OCI-LY1 (cell line): Measurements from ENCODE around the gene PTPRA.

Experiments used
- H2AFZ ChIP-seq: fragments of 200-600 bp; sonication (generic), shearing (Covaris generic); 2 replicates; pipeline ENCODE4 v1.6.0; 2014; ENCODE audit warnings: antibody characterized with exemption, mild to moderate bottlenecking, low read length
- H3F3A ChIP-seq: fragments of 200-600 bp; sonication (generic), shearing (Covaris generic); 2 replicates; pipeline ENCODE4 v1.6.0; 2014; ENCODE audit warnings: mild to moderate bottlenecking, antibody characterized with exemption, low read length, moderate library complexity; ENCODE audit not compliant: insufficient read depth
- H3K27ac ChIP-seq: fragments of 200-600 bp; sonication (generic); 2 replicates; pipeline ENCODE4 v1.5.1; 2014; ENCODE audit warnings: low read length, mixed run types, mild to moderate bottlenecking, low read depth; ENCODE audit not compliant: poor library complexity, severe bottlenecking
- H3K27me3 ChIP-seq: fragments of 200-600 bp; sonication (generic); 2 replicates; pipeline ENCODE4 v1.6.0; 2014; ENCODE audit warnings: antibody characterized with exemption, mild to moderate bottlenecking, low read length, moderate library complexity; ENCODE audit not compliant: insufficient read depth
- H3K36me3 ChIP-seq: fragments of 200-600 bp; sonication (generic); 2 replicates; pipeline ENCODE4 v1.6.1; 2014; ENCODE audit warnings: mild to moderate bottlenecking, antibody characterized with exemption, low read length, moderate library complexity, mixed read lengths; ENCODE audit not compliant: insufficient read depth
- H3K4me1 ChIP-seq: fragments of 200-600 bp; sonication (generic); 2 replicates; pipeline ENCODE4 v1.5.1; 2014; ENCODE audit warnings: mild to moderate bottlenecking, low read length, moderate library complexity; ENCODE audit not compliant: insufficient read depth, severe bottlenecking
- H3K4me2 ChIP-seq: fragments of 200-600 bp; sonication (generic), shearing (Covaris generic); 2 replicates; pipeline ENCODE4 v1.6.1; 2014; ENCODE audit warnings: low read length
- H3K4me3 ChIP-seq: fragments of 200-600 bp; sonication (generic); 2 replicates; pipeline ENCODE4 v1.5.1; 2014; ENCODE audit warnings: low read length, low read depth, mild to moderate bottlenecking, mixed read lengths; ENCODE audit not compliant: poor library complexity, severe bottlenecking
- H3K79me2 ChIP-seq: fragments of 200-600 bp; shearing (Covaris generic); 2 replicates; pipeline ENCODE4 v1.6.1; 2016; ENCODE audit warnings: mixed run types, low read length, mixed read lengths; ENCODE audit not compliant: insufficient read depth
- H3K9ac ChIP-seq: fragments of 200-600 bp; sonication (generic), shearing (Covaris generic); 2 replicates; pipeline ENCODE4 v1.6.1; 2014; ENCODE audit warnings: mild to moderate bottlenecking, low read length, mixed read lengths
- H3K9me2 ChIP-seq: fragments of 200-600 bp; sonication (generic), shearing (Covaris generic); 2 replicates; pipeline ENCODE4 v1.6.1; 2014; ENCODE audit warnings: low read depth, mild to moderate bottlenecking, low read length, mixed read lengths
- H3K9me3 ChIP-seq: fragments of 200-600 bp; shearing (Covaris generic); 2 replicates; pipeline ENCODE4 v1.6.1; 2014; ENCODE audit warnings: low read length, mixed read lengths
- H4K20me1 ChIP-seq: fragments of 200-600 bp; sonication (generic), shearing (Covaris generic); 2 replicates; pipeline ENCODE4 v1.6.0; 2016; ENCODE audit warnings: mild to moderate bottlenecking, low read length; ENCODE audit not compliant: insufficient read depth
- CTCF ChIP-seq: fragments of 200-600 bp; sonication (generic), shearing (Covaris generic); IDR thresholded peaks from 2 replicates; pipeline ENCODE4 v1.5.1; 2017; ENCODE audit warnings: mild to moderate bottlenecking, antibody characterized with exemption, low read length, moderate library complexity, mixed read lengths
- EZH2 ChIP-seq: fragments of 200-600 bp; sonication (generic), shearing (Covaris generic); IDR thresholded peaks from 2 replicates; pipeline ENCODE4 v1.8.0; 2017; ENCODE audit warnings: borderline replicate concordance, mixed run types, mild to moderate bottlenecking, antibody characterized with exemption, low read length, moderate library complexity, mixed read lengths

PTPRA gene

GRCh38 chr20:3010985-3011723 lies 137.9 kb downstream of the PTPRA start:
- Histone ChIP-seq H2AFZ (no peak overlapping the region), H3K9me2 (no peaks in the 10 kb centered on the region), H3K9me3 (no peaks in the 10 kb centered on the region), H3K4me1 (no peaks in the 10 kb centered on the region), H3K79me2 (no peaks in the 10 kb centered on the region), H3F3A (no peaks in the 10 kb centered on the region), H3K27ac (no peak overlapping the region), H3K36me3 (peaks cover 45% of the 10 kb centered on the region), H4K20me1 (no peaks in the 10 kb centered on the region), H3K4me3 (no peak overlapping the region), H3K4me2 (no peak overlapping the region), H3K27me3 (no peaks in the 10 kb centered on the region), H3K9ac (no peak overlapping the region)
- TF ChIP-seq CTCF (no peak), EZH2 (no peak)

DNA sequence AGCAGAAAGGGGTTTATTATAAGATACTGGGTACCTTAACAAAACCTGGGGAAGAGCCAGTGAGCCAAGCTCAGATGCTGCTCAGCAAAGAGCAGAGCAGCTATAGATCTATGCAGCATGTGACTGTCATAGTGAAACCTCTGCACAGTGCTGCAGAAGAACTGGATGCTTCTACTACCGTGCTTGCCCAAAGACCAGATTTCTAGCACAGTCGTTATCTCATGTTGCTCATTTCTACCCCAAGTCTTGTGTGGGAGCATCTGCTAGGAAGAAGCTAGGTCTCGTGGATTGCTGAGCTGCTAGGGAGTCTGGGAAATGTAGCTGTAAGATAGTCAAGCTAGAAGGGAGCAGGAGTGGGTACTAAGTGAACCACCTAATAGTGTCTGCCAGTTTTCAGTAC lies 138.5 kb downstream of the PTPRA start:
- Histone ChIP-seq H2AFZ (no peak overlapping the region), H3K4me3 (no peak overlapping the region), H3K79me2 (no peaks in the 10 kb centered on the region), H3F3A (no peaks in the 10 kb centered on the region), H4K20me1 (no peaks in the 10 kb centered on the region), H3K4me2 (no peak overlapping the region), H3K36me3 (peaks cover 45% of the 10 kb centered on the region), H3K4me1 (no peaks in the 10 kb centered on the region), H3K9me2 (no peaks in the 10 kb centered on the region), H3K9me3 (no peaks in the 10 kb centered on the region), H3K27me3 (no peaks in the 10 kb centered on the region), H3K9ac (no peak overlapping the region), H3K27ac (no peak overlapping the region)
- TF ChIP-seq CTCF (no peak), EZH2 (no peak)

- H4K20me1 ChIP-seq = no peaks in the 10 kb centered on the region
- no peaks in the 10 kb centered on the region for H3K9me2 ChIP-seq
- H3K27ac ChIP-seq = no peak overlapping the region
- no peak overlapping the region for H3K4me2 ChIP-seq
- H2AFZ ChIP-seq = no peak overlapping the region
- H3K36me3 ChIP-seq = peaks cover 37% of the 10 kb centered on the region
- H3F3A ChIP-seq = no peaks in the 10 kb centered on the region
- H3K9me3 ChIP-seq = no peaks in the 10 kb centered on the region
- H3K4me1 ChIP-seq = no peaks in the 10 kb centered on the region
- no peak for TF ChIP-seq CTCF
- TF ChIP-seq EZH2 = no peak
- H3K9ac ChIP-seq = no peak overlapping the region
- no peaks in the 10 kb centered on the region for H3K27me3 ChIP-seq
- H3K4me3 ChIP-seq = no peak overlapping the region
- H3K79me2 ChIP-seq = no peaks in the 10 kb centered on the region
These were observed 140.5 kb downstream of the PTPRA start for GRCh38 chr20:3013771-3014170.
